NCI-H1092 (cell line): ENCODE results near the gene G0S2.
"Not testable (repeated sequence)": the region's sequence is repeated elsewhere in the genome, so short reads cannot be mapped to it uniquely, and the experiment has no call there.

Experiments
- DNase-seq: peaks from one replicate; lab custom pipeline; 2025; lab: John Stamatoyannopoulos, UW

G0S2 gene

GRCh38 chr1:209678981-209679539 lies 3.8 kb downstream of the G0S2 start:
- DNase-seq = no peak

DNA sequence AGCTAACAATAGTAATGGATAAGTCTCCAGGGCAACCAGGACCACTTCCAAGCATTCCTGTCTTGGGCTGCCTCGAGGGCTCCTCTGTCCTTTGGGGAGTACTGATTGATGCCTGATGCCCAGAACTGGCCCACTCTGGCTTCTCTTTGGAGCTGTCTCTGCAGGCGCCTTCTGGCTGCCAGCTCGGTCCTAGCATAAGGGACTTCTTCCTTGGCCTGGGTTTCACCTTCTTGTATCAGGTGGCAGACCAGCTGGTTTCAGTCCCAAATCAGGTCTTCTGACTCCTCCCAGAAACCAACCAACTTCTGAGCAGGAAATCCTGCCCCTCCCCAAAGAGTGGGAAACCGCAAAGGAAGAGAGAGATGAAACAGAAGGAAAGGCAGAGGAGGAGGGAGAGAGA lies 10.6 kb downstream of the G0S2 start:
- DNase-seq = no peak

DNA sequence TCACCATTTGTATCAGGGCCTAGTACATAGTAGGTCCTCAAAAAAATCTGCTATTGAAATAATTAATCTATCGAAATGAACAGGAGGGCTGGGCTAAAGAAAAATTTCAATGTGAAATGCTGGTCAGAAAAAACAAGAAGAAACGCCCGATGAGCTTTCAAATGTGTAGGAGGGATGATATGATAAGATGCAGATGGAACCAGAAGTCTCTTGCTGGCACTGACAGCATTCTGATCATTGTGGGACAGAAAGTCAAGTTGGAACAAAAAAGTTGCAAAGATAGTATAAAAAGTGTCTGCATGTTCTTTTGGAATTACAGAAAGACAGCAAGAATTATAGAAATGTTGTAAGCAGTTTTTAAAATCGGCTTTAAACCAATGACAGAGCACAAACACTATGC lies 11.1 kb downstream of the G0S2 start:
- no peak for DNase-seq

GRCh38 chr1:209688746-209689234 lies 13.6 kb downstream of the G0S2 start:
- DNase-seq = no peak

- DNase-seq = no peak
Measured at GRCh38 chr1:209689477-209689876, 14.3 kb downstream of the G0S2 start.

- no peak for DNase-seq
Measured at GRCh38 chr1:209691237-209691636, 16.0 kb downstream of the G0S2 start.

DNA sequence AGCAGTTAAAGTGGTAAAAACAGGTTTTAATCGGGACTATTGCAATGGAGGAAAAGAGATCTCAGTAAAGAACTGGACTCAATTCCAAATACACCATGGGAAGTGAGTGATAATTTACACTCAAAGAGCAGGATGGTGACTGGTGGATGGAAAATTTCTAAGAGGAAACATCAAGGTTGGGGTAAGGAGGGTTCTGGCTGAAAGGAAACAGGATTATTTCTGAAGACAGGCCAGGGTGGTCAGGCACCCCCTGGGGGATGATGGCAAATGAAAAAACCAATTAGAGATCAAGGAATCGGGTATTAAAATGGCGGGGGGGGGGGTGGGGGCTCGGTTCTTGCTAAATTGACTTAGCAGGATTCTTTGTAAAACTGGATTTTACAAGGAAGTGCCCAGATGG lies 17.1 kb downstream of the G0S2 start:
- DNase-seq = no peak

- DNase-seq = peak; percentile 78
Measured at GRCh38 chr1:209692745-209693504, 17.7 kb downstream of the G0S2 start.

- DNase-seq = no peak
Measured at GRCh38 chr1:209696673-209697072, 21.5 kb downstream of the G0S2 start.

- DNase-seq = no peak
Measured at GRCh38 chr1:209697126-209697525, 21.9 kb downstream of the G0S2 start.

GRCh38 chr1:209700686-209701085 lies 25.5 kb downstream of the G0S2 start:
- not testable (repeated sequence) for DNase-seq

GRCh38 chr1:209702832-209703231 lies 27.6 kb downstream of the G0S2 start:
- DNase-seq = no peak

GRCh38 chr1:209703834-209704504 lies 28.8 kb downstream of the G0S2 start:
- no peak for DNase-seq

DNA sequence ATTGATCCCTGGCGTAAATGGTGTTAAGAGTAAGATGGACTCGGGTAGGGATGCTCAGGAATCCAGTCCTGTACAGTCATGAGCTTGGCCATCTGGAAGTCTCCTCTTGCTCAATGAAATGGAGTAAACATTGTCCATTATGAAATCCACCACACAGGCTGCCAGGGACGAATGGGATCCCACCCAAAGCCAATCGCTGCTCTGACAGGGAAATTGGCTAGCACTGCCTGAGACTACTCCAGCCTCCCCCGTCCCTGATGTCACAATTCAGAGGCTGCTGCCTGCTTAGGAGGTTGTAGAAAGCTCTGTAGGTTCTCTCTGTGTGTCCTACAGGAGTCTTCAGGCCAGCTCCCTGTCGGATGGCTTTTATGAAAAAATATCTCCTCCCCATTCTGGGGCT lies 29.4 kb downstream of the G0S2 start, which contains the start of gene HSD11B1:
HSD11B1 (plus strand) TSS at position 263 of the 400 bp plus-strand sequence; CDS start at position 360, 97 bp downstream.
- no peak for DNase-seq

DNA sequence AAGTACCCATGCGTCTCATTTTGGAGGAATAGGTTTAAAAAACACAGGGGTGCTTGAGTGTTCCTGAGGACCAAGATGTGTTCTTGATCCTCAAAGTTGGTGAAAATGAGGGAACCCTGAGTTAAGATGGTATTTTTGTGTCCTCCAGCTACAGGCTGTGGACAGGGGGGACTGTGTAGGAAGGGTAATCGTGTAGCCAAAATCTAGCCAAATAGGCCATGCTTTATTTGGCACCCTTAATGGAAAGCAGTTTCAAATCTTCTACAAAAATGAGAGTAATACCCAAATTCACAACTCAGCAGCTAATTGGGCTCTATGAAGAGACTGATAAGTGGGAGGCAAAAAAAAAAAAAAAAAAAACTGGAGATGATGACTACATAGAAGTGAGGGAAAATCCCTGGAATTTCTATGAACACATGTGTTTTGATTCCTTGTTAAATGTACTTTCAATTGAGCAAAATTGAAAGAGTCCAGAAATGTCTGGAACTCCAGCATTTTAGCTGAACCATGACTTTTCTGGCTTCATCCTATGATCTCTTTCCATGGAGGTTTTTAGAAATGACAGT lies 29.9 kb downstream of the G0S2 start:
- DNase-seq = no peak

- DNase-seq = no peak
Measured at GRCh38 chr1:209706622-209707021, 31.4 kb downstream of the G0S2 start.

DNA sequence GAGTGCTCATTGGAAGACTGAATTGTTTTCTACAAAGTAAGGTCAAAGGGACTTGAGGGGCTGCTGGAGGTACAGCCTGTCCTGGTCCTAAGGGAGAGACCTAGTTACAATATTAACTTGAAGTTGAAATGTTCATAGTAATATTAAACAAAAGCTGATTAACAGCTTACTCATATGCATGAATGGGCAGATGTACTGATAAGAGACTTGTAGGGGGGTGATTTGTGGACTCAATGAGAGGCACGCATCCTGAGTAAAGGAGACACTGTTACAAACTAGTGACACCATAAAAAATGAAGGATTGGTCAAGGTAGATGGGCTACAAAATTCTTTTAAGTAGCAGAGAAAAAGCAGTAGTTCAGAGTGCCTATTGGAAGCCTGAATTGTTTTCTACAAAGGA lies 32.1 kb downstream of the G0S2 start:
- no peak for DNase-seq

DNA sequence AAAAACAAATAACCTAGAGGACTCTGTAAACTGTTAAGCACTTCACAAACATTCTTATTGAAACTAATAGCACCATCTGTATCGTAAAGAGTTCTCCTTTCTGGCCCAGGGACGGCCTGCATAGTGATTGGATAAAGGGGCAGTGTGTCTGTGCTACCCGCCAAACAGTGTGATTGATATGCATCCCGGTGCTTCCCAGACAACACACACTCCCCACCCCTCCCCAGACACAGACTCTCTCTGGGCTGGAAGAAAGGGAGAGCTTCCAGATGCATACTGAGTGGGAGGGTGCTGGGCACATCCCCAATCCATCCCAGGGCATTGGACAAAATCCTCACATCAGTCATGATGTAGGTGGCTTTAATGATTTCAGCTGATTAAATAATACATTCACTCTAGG lies 33.1 kb downstream of the G0S2 start:
- no peak for DNase-seq

GRCh38 chr1:209710093-209710492 lies 34.9 kb downstream of the G0S2 start:
- no peak for DNase-seq

- DNase-seq = no peak
Measured at GRCh38 chr1:209710847-209711246, 35.6 kb downstream of the G0S2 start.

GRCh38 chr1:209714338-209714737 lies 39.1 kb downstream of the G0S2 start:
- no peak for DNase-seq

DNA sequence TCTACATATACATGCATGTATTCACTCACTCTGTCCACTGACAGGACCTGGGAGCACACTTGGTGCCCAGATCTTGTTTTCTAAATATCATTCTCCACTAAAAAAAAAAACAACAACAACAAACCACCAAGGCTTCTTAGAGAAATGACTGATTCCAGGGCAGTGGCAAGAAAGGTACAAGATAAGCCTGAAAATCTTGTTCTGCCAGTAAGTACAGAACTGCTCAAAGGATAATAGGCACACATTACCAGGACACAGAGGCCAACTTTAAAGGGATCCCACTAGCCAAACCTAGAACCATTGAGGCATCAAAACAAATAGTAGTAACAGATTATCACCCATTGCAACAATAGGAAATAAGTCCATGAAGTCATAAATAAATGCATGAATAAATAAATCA lies 40.1 kb downstream of the G0S2 start:
- no peak for DNase-seq

GRCh38 chr1:209717818-209718217 lies 42.6 kb downstream of the G0S2 start:
- no peak for DNase-seq
